A549 (cell line): Measurements from ENCODE around the gene SUGCT.

Experiments
- CBX8 ChIP-seq: fragments of 200-600 bp; sonication (generic); IDR thresholded peaks from 2 replicates; pipeline ENCODE4 v1.6.1; 2016
- CEBPB ChIP-seq, 2 experiments: fragments of >200 bp in 1 of 2; sonication (Bioruptor Twin) in 1 of 2; formaldehyde crosslinking in 1 of 2; IDR thresholded peaks; 2 replicates each; pipeline ENCODE4 v1.6.1; 2012 to 2016
- EP300 ChIP-seq, 2 experiments: fragments of >200 bp; sonication (Bioruptor Twin); formaldehyde crosslinking; IDR thresholded peaks; 2 replicates in 1 of 2; 3 replicates in 1 of 2; pipeline ENCODE4 v1.6.1; 2016 to 2017
- HOXB13 ChIP-seq: fragments of 250-450 bp; sonication (Bioruptor Pico); IDR thresholded peaks from 2 replicates; pipeline ENCODE4 v1.5.0; 2020; ENCODE audit warnings: low read depth, mild to moderate bottlenecking, moderate library complexity
- MAFK ChIP-seq: fragments of 450-650 bp; IDR thresholded peaks from 2 replicates; pipeline ENCODE4 v1.6.1; 2014; ENCODE audit not compliant: partially characterized antibody
- MAZ ChIP-seq: fragments of 150-350 bp; IDR thresholded peaks from 2 replicates; pipeline ENCODE4 v1.6.1; 2014; ENCODE audit warnings: antibody characterized with exemption, low read depth, low read length, borderline replicate concordance
- POLR2A ChIP-seq: IDR thresholded peaks from 2 replicates; pipeline ENCODE4 v1.6.1; 2012; ENCODE audit warnings: mild to moderate bottlenecking, low read length
- ZSCAN20 ChIP-seq: fragments of 250-450 bp; sonication (Bioruptor Pico); IDR thresholded peaks from 2 replicates; pipeline ENCODE4 v1.8.0; 2022; ENCODE audit warnings: mild to moderate bottlenecking, moderate library complexity
- TF ChIP-seq, protein P1 (sequence below): fragments of >200 bp; sonication (Bioruptor Twin); formaldehyde crosslinking; IDR thresholded peaks from 3 replicates; pipeline ENCODE4 v1.5.1; 2016
- TF ChIP-seq, protein P2 (sequence below): IDR thresholded peaks from 2 replicates; pipeline ENCODE4 v1.6.1; 2012
- TF ChIP-seq, protein P3 (sequence below): fragments of >200 bp; sonication (Bioruptor Twin); formaldehyde crosslinking; IDR thresholded peaks from 3 replicates; pipeline ENCODE4 v1.6.1; 2016
- TF ChIP-seq, protein P4 (sequence below): IDR thresholded peaks from 2 replicates; pipeline ENCODE4 v1.6.1; 2012; ENCODE audit warnings: low read depth, borderline replicate concordance

DNA sequence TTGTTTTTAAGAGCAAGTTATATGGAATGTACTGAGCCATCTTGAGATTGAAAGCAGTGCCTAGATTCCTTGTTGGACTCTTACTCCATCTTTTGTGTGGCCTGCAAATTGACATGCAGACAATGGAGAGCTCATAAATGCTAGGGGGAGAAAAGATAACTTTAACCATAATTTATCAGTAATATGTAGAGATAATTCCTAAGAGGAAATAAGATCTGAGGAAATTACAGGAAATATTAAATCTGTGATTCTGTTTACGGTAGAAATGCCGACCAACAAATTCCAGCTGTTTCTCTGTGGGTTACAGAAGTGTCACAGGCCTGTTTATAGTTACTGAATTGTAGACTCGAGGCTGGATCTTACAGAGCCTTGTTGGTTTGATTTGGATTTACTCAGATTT, 348.0 kb downstream of the SUGCT start:
- TF ChIP-seq MAZ (no peak), POLR2A (no peak), HOXB13 (CRISPR knock-in tag) (no peak), CBX8 (no peak), MAFK (no peak), CEBPB (IDR thresholded peaks at IDR 0.05) (no peak), ZSCAN20 (no peak), EP300 (IDR thresholded peaks at IDR 0.05) (no peak)
- TF ChIP-seq, protein P1, sequence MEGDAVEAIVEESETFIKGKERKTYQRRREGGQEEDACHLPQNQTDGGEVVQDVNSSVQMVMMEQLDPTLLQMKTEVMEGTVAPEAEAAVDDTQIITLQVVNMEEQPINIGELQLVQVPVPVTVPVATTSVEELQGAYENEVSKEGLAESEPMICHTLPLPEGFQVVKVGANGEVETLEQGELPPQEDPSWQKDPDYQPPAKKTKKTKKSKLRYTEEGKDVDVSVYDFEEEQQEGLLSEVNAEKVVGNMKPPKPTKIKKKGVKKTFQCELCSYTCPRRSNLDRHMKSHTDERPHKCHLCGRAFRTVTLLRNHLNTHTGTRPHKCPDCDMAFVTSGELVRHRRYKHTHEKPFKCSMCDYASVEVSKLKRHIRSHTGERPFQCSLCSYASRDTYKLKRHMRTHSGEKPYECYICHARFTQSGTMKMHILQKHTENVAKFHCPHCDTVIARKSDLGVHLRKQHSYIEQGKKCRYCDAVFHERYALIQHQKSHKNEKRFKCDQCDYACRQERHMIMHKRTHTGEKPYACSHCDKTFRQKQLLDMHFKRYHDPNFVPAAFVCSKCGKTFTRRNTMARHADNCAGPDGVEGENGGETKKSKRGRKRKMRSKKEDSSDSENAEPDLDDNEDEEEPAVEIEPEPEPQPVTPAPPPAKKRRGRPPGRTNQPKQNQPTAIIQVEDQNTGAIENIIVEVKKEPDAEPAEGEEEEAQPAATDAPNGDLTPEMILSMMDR = no peak
- TF ChIP-seq, protein P2, sequence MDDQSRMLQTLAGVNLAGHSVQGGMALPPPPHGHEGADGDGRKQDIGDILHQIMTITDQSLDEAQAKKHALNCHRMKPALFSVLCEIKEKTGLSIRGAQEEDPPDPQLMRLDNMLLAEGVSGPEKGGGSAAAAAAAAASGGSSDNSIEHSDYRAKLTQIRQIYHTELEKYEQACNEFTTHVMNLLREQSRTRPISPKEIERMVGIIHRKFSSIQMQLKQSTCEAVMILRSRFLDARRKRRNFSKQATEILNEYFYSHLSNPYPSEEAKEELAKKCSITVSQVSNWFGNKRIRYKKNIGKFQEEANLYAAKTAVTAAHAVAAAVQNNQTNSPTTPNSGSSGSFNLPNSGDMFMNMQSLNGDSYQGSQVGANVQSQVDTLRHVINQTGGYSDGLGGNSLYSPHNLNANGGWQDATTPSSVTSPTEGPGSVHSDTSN = no peak
- TF ChIP-seq, protein P3, sequence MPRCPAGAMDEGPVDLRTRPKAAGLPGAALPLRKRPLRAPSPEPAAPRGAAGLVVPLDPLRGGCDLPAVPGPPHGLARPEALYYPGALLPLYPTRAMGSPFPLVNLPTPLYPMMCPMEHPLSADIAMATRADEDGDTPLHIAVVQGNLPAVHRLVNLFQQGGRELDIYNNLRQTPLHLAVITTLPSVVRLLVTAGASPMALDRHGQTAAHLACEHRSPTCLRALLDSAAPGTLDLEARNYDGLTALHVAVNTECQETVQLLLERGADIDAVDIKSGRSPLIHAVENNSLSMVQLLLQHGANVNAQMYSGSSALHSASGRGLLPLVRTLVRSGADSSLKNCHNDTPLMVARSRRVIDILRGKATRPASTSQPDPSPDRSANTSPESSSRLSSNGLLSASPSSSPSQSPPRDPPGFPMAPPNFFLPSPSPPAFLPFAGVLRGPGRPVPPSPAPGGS = no peak
- TF ChIP-seq, protein P4, sequence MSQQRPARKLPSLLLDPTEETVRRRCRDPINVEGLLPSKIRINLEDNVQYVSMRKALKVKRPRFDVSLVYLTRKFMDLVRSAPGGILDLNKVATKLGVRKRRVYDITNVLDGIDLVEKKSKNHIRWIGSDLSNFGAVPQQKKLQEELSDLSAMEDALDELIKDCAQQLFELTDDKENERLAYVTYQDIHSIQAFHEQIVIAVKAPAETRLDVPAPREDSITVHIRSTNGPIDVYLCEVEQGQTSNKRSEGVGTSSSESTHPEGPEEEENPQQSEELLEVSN = no peak
